ENCODE measurements around the gene SLC2A10.
A peak's percentile ranks its signal among the peaks of the same experiment; 100 is the strongest.

Gene SLC2A10

GRCh38 chr20:46683011-46683667 is 26.3 kb upstream of the SLC2A10 start:
- Histone ChIP-seq H3K36me3 (ENCODE audit: control insufficient read depth, insufficient read depth, low read length) (peaks cover 44% of the 10 kb centered on the region), H3K27ac (ENCODE audit: low read depth, low read length, severe bottlenecking) (no peak overlapping the region), H3K4me3 (ENCODE audit: extremely low read depth, insufficient read depth, low read length, poor library complexity, severe bottlenecking) (no peak overlapping the region), H3K9me3 (ENCODE audit: control insufficient read depth, low read length) (no peaks in the 10 kb centered on the region), H3K4me1 (ENCODE audit: control insufficient read depth, insufficient read depth, low read length, poor library complexity, severe bottlenecking) (peaks cover 12% of the 10 kb centered on the region)
- WGBS, 2 experiments (ENCODE audit: insufficient coverage in 2 of 2) = 73 to 87% methylated on average over 5 to 6 of the region's 12 CpGs

GRCh38 chr20:46683668-46683938 is 25.8 kb upstream of the SLC2A10 start:
- Histone ChIP-seq H3K4me1 (ENCODE audit: control insufficient read depth, insufficient read depth, low read length, poor library complexity, severe bottlenecking) (peaks cover 12% of the 10 kb centered on the region), H3K27ac (ENCODE audit: low read depth, low read length, severe bottlenecking) (no peak overlapping the region), H3K9me3 (ENCODE audit: control insufficient read depth, low read length) (no peaks in the 10 kb centered on the region), H3K36me3 (ENCODE audit: control insufficient read depth, insufficient read depth, low read length) (peaks cover 44% of the 10 kb centered on the region), H3K4me3 (ENCODE audit: extremely low read depth, insufficient read depth, low read length, poor library complexity, severe bottlenecking) (no peak overlapping the region)
- 71 to 74% methylated on average over 8 of the region's 8 CpGs for WGBS, 2 experiments (ENCODE audit: insufficient coverage in 2 of 2)

GRCh38 chr20:46683939-46684750 is 25.3 kb upstream of the SLC2A10 start:
- peak overlapping the region; percentile 18 for H3K4me3 ChIP-seq (ENCODE audit: extremely low read depth, insufficient read depth, low read length, poor library complexity, severe bottlenecking)
- 51 to 54% methylated on average over 17 of the region's 23 CpGs for WGBS, 2 experiments (ENCODE audit: insufficient coverage in 2 of 2)

GRCh38 chr20:46688151-46689081 is 21.0 kb upstream of the SLC2A10 start:
- WGBS, 2 experiments (ENCODE audit: insufficient coverage in 2 of 2) = 17 to 24% methylated on average over 16 of the region's 20 CpGs
- Histone ChIP-seq H3K4me1 (ENCODE audit: control insufficient read depth, insufficient read depth, low read length, poor library complexity, severe bottlenecking) (peaks cover 15% of the 10 kb centered on the region), H3K36me3 (ENCODE audit: control insufficient read depth, insufficient read depth, low read length) (peaks cover 35% of the 10 kb centered on the region), H3K9me3 (ENCODE audit: control insufficient read depth, low read length) (no peaks in the 10 kb centered on the region), H3K4me3 (ENCODE audit: extremely low read depth, insufficient read depth, low read length, poor library complexity, severe bottlenecking) (peak overlapping the region; percentile 73), H3K27ac (ENCODE audit: low read depth, low read length, severe bottlenecking) (peak overlapping the region; percentile 94)

More at GRCh38 chr20:46683939-46684750, 25.3 kb upstream of the SLC2A10 start:
- Histone ChIP-seq H3K9me3 (ENCODE audit: control insufficient read depth, low read length) (no peaks in the 10 kb centered on the region), H3K27ac (ENCODE audit: low read depth, low read length, severe bottlenecking) (peak overlapping the region; percentile 57), H3K4me1 (ENCODE audit: control insufficient read depth, insufficient read depth, low read length, poor library complexity, severe bottlenecking) (peaks cover 12% of the 10 kb centered on the region), H3K36me3 (ENCODE audit: control insufficient read depth, insufficient read depth, low read length) (peaks cover 44% of the 10 kb centered on the region)

- H3K27ac ChIP-seq (ENCODE audit: low read depth, low read length, severe bottlenecking) = peak within 1 kb of the TSS; percentile 94
- H3K9me3 ChIP-seq (ENCODE audit: control insufficient read depth, low read length) = no peaks in the 10 kb centered on the region
- WGBS, 2 experiments (ENCODE audit: insufficient coverage in 2 of 2) = 0 to 1% methylated on average over 55 to 71 of the region's 71 CpGs
- H3K36me3 ChIP-seq (ENCODE audit: control insufficient read depth, insufficient read depth, low read length) = peaks cover 35% of the 10 kb centered on the region
- peaks cover 7% of the 10 kb centered on the region for H3K4me1 ChIP-seq (ENCODE audit: control insufficient read depth, insufficient read depth, low read length, poor library complexity, severe bottlenecking)
- peak within 1 kb of the TSS; percentile 73 for H3K4me3 ChIP-seq (ENCODE audit: extremely low read depth, insufficient read depth, low read length, poor library complexity, severe bottlenecking)
Observed at GRCh38 chr20:46689082-46689753, 20.2 kb upstream of the SLC2A10 start, which contains the start of gene TP53RK. TSS of gene TP53RK (minus strand) at chr20:46689444. CDS start at chr20:46689414, 30 bp downstream.

- H3K9me3 ChIP-seq (ENCODE audit: control insufficient read depth, low read length) = no peaks in the 10 kb centered on the region
- peak overlapping the region; percentile 86 for H3K27ac ChIP-seq (ENCODE audit: low read depth, low read length, severe bottlenecking)
- H3K4me1 ChIP-seq (ENCODE audit: control insufficient read depth, insufficient read depth, low read length, poor library complexity, severe bottlenecking) = peaks cover 6% of the 10 kb centered on the region
- peak overlapping the region; percentile 73 for H3K4me3 ChIP-seq (ENCODE audit: extremely low read depth, insufficient read depth, low read length, poor library complexity, severe bottlenecking)
- WGBS, 2 experiments (ENCODE audit: insufficient coverage in 2 of 2) = 0% methylated on average over 10 of the region's 12 CpGs
- H3K36me3 ChIP-seq (ENCODE audit: control insufficient read depth, insufficient read depth, low read length) = peaks cover 30% of the 10 kb centered on the region
Observed at GRCh38 chr20:46689754-46690085, 19.7 kb upstream of the SLC2A10 start.

GRCh38 chr20:46690219-46691106 is 19.0 kb upstream of the SLC2A10 start:
- Histone ChIP-seq H3K27ac (ENCODE audit: low read depth, low read length, severe bottlenecking) (peak overlapping the region; percentile 86), H3K4me3 (ENCODE audit: extremely low read depth, insufficient read depth, low read length, poor library complexity, severe bottlenecking) (peak overlapping the region; percentile 73)

GRCh38 chr20:46691196-46691595 is 18.3 kb upstream of the SLC2A10 start:
- 100% methylated on average over 1 of the region's 4 CpGs; no CpG with 5 or more reads in 1 of the 2 experiments for WGBS, 2 experiments (ENCODE audit: insufficient coverage in 2 of 2)
- Histone ChIP-seq H3K4me3 (ENCODE audit: extremely low read depth, insufficient read depth, low read length, poor library complexity, severe bottlenecking) (no peak overlapping the region), H3K4me1 (ENCODE audit: control insufficient read depth, insufficient read depth, low read length, poor library complexity, severe bottlenecking) (peaks cover 6% of the 10 kb centered on the region), H3K36me3 (ENCODE audit: control insufficient read depth, insufficient read depth, low read length) (peaks cover 15% of the 10 kb centered on the region), H3K9me3 (ENCODE audit: control insufficient read depth, low read length) (no peaks in the 10 kb centered on the region), H3K27ac (ENCODE audit: low read depth, low read length, severe bottlenecking) (no peak overlapping the region)

More at GRCh38 chr20:46690219-46691106, 19.0 kb upstream of the SLC2A10 start:
- no peaks in the 10 kb centered on the region for H3K9me3 ChIP-seq (ENCODE audit: control insufficient read depth, low read length)
- peaks cover 6% of the 10 kb centered on the region for H3K4me1 ChIP-seq (ENCODE audit: control insufficient read depth, insufficient read depth, low read length, poor library complexity, severe bottlenecking)
- 86 to 92% methylated on average over 11 to 13 of the region's 13 CpGs for WGBS, 2 experiments (ENCODE audit: insufficient coverage in 2 of 2)
- peaks cover 23% of the 10 kb centered on the region for H3K36me3 ChIP-seq (ENCODE audit: control insufficient read depth, insufficient read depth, low read length)

- H3K36me3 ChIP-seq (ENCODE audit: control insufficient read depth, insufficient read depth, low read length) = no peaks in the 10 kb centered on the region
- WGBS, 2 experiments (ENCODE audit: insufficient coverage in 2 of 2) = 60 to 67% methylated on average over 2 of the region's 2 CpGs
- no peak overlapping the region for H3K27ac ChIP-seq (ENCODE audit: low read depth, low read length, severe bottlenecking)
- H3K4me1 ChIP-seq (ENCODE audit: control insufficient read depth, insufficient read depth, low read length, poor library complexity, severe bottlenecking) = peaks cover 6% of the 10 kb centered on the region
- H3K9me3 ChIP-seq (ENCODE audit: control insufficient read depth, low read length) = no peaks in the 10 kb centered on the region
- no peak overlapping the region for H3K4me3 ChIP-seq (ENCODE audit: extremely low read depth, insufficient read depth, low read length, poor library complexity, severe bottlenecking)
Observed at GRCh38 chr20:46694484-46694883, 15.0 kb upstream of the SLC2A10 start.

Data from mesodermal cell (in vitro differentiated cells).